Activated CD4-positive, CD25-positive, alpha-beta regulatory T cell (primary cell): ENCODE data around the gene SPDL1.

Experiments
- DNase-seq, 4 experiments: peaks; one replicate each; lab custom pipeline; 2025; lab: John Stamatoyannopoulos, UW

The SPDL1 gene

GRCh38 chr5:169583424-169584220 lies at the start of gene SPDL1:
Gene SPDL1, plus strand, starts transcription at chr5:169583773. Its CDS starts 4,644 bp downstream, at chr5:169588417.
- peak; percentile 83 to 89 (median 85) for DNase-seq

- no peak for DNase-seq
Measured at GRCh38 chr5:169534311-169534880, 49.2 kb upstream of the SPDL1 start.

- no peak for DNase-seq
Measured at GRCh38 chr5:169534939-169535338, 48.6 kb upstream of the SPDL1 start.

- DNase-seq, result no peak
Measured at GRCh38 chr5:169538944-169539343, 44.6 kb upstream of the SPDL1 start.

GRCh38 chr5:169542811-169543210 lies 40.8 kb upstream of the SPDL1 start:
- DNase-seq, result no peak

GRCh38 chr5:169544264-169544950 lies 39.2 kb upstream of the SPDL1 start:
- DNase-seq, result no peak

- no peak for DNase-seq
Measured at GRCh38 chr5:169545762-169546161, 37.8 kb upstream of the SPDL1 start.

GRCh38 chr5:169546346-169546745 lies 37.2 kb upstream of the SPDL1 start:
- no peak for DNase-seq

GRCh38 chr5:169547508-169547907 lies 36.1 kb upstream of the SPDL1 start:
- DNase-seq, result no peak

- no peak for DNase-seq
Measured at GRCh38 chr5:169548315-169548714, 35.3 kb upstream of the SPDL1 start.

GRCh38 chr5:169549453-169550100 lies 34.0 kb upstream of the SPDL1 start:
- DNase-seq, result no peak

GRCh38 chr5:169550227-169550626 lies 33.3 kb upstream of the SPDL1 start:
- DNase-seq, result no peak

- DNase-seq, result no peak
Measured at GRCh38 chr5:169551146-169551545, 32.4 kb upstream of the SPDL1 start.

GRCh38 chr5:169551696-169552095 lies 31.9 kb upstream of the SPDL1 start:
- no peak for DNase-seq

- no peak for DNase-seq
Measured at GRCh38 chr5:169554251-169554650, 29.3 kb upstream of the SPDL1 start.

GRCh38 chr5:169557838-169558237 lies 25.7 kb upstream of the SPDL1 start:
- DNase-seq, result no peak

GRCh38 chr5:169561893-169562292 lies 21.7 kb upstream of the SPDL1 start:
- DNase-seq, result no peak

- DNase-seq, result no peak
Measured at GRCh38 chr5:169563369-169563768, 20.2 kb upstream of the SPDL1 start.

GRCh38 chr5:169566202-169566601 lies 17.4 kb upstream of the SPDL1 start:
- DNase-seq, result no peak

- DNase-seq, result no peak
Measured at GRCh38 chr5:169567079-169567478, 16.5 kb upstream of the SPDL1 start.

- DNase-seq, result no peak
Measured at GRCh38 chr5:169569513-169569912, 14.1 kb upstream of the SPDL1 start.

- no peak for DNase-seq
Measured at GRCh38 chr5:169571355-169571754, 12.2 kb upstream of the SPDL1 start.
